ENCODE results near the gene KCNC1.

Gene KCNC1

DNA sequence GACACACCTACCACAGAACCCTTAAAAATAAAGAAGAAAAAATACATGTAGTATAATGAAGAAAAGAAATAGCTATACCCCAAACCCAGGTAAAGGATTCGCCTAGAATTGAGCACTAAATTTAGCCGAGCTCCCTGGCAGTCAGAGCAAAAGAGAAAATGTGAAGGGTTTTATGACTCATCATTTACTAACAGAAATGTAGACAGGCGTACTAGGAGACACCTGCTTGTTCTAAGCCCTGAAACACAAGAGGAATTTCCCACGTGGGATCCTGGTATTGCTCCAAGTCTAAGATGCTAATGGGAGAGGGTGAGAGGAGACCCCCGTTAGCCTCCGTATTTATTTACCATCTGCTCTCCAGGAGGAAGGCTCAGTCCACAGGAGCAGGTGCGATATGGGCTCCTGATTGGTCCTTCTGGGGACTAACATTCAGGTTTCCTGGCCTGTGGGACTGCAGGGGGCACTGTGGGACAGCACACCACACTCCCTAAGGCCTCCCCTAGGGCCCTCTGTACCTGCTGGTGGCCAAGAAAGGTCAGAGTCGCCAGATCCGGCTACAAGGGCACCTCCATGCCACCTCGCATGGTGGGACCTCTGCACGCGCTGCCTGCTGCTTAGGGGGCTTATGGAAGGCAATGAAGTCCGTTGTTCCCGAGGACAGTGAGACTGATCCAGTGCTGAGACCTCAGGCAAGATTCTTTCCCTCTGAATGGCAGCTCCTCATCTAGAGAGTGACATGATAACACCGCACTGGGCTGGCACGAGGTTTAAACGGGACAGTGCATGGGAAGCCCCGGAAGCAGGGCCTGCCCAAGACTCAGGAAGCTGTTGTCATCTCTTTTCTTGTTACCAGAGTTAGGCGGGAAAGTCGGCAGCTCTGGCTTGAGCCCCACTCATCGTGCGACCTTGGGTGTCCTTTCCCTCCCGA is 25.8 kb downstream of the KCNC1 start:
- DNase-seq, result peak; percentile 88

DNA sequence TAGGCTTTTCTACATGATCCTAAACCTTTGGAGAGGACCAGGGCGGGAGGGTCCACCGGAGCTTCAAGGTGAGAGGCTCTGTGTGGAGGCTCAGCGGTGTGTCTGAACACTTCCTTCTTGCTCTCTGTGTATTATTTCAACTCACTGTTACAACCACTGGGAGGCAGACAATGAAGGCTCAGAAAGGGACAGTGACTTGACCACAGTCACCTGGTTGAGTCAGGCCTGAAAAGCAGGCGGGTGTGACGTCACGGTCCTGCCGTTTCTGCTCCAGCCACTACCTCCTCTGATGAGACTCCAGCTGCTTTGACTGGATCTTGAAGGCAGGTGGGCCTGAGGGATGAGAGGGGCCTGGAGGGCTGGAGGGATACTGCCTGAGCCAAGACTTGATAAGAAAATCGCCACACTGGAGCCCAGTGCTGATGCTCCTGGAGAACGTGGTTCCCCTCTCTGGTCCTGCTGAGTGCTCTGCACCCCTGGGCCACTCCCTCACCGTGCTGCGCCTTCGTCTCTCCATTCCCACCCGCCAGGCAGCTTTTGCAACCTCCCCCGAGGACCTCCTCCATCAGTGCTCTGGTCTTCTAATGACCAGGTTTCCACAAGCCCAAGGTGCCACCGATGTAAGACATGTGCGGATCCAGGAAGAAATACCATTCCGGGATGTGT is 27.9 kb downstream of the KCNC1 start:
- DNase-seq, result no peak

DNA sequence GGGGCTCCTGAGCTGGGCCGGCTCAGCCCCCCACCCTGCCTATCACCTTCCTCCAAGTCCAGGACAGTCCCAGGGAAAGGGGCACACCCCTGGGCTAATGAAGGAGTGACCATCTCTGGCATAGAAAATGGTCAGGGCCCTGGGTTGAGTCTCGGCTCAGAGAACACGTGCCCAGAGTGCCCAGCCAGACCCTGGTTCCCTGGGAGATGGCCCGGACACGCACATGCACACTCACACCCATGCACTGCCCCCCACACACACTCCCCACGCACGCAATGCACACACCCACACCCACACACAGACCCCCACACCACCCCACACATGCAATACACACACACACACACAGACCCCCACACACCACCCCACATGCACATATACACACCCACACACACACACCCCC is 28.7 kb downstream of the KCNC1 start:
- DNase-seq, result no peak

DNA sequence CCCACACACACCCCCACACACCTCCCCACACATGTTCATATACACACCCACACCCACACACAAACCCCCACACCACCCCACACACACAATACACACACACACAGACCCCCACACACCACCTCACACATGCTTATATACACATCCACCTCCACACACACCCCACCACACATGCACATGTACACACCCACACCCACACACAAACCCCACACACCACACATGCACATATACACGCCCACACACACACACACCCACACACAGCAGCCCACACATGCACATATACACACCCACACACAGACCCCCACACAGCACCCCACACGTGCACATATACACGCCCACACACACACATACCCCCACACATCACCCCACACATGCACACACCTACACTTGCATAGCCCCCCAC is 29.1 kb downstream of the KCNC1 start:
- no peak for DNase-seq

DNA sequence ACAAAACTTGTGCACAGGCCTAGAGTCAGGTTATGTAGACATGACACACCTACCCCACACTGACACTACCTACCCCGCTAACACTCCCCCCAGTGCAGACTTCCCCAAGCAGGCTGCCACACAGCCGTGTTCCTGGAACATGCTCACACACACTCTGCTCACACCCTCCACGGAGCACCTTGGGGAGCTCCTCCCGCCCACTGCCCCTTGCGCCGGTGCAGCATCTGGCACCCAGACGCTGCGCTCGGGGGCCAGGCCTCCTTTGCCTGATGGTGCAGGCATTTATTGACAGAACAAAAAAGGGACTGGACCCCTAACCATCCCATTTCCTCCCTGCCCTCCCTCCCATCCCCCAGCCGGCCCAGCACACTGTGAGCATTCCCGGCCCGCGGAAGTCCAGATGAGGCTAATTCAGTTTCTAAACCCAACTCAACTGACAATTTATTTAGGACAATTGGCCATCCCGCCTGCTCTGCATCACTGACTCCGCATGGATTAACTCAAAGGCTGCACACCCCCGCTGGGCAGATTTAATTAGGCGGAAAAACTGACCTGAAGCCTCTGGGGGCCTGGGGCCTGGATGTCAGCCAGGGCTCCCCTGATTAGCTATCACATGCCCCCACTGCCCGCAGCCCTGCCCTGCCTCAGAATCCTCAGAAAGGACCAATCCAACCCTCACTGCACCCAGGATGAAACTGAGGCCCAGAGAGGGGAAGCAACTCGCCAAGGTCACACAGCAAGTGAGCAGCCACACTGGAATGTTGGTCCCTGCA is 30.1 kb downstream of the KCNC1 start:
- no peak for DNase-seq

DNA sequence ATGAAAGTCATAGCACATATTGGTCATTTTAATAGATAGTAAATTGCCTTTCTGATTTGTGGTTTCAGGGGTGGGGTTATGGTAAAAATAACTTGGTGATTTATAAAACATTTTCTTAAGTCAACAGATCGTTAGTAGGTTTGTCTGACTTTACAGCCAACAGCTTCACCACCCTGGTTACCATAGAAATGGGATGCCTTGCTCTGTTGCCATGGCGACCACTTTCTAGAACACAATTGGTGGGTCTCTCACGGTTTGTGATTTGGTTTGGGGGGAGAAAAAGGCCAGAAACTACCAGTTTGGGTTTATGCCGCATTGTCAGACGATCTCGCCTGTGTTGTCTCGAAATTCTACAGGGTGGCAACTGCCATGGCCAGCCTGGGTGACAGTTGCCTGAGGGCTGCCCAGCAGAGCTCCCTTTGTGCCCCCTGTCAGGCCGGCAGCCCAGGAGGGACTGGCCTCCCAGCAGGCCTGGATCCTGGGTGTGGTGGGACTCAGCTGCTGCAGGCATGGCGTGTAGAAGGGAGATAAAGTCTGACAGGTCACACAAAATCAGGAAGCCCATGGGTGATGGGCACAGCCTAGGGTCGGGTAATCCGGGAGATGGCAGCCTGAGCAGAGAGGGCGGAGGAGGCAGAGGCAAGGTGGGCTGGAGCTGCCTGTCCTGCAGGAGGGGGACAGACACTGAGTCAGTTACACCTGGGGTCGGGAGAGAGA is 30.9 kb downstream of the KCNC1 start:
- no peak for DNase-seq

DNA sequence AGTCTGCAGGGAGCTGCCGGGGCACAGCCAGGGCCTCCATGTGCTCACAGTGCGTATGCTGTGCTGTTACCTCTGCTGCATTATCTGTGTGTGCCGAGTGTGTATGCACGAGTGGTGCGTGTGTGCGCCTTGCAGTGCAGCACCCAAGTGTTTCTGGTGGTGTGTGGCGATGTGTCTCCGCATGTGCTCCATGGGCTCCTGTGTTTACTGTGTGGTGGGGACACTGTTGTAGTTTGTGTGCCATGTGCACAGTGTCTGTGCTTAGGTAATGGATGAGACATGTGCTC is 31.4 kb downstream of the KCNC1 start:
- DNase-seq, result no peak

DNA sequence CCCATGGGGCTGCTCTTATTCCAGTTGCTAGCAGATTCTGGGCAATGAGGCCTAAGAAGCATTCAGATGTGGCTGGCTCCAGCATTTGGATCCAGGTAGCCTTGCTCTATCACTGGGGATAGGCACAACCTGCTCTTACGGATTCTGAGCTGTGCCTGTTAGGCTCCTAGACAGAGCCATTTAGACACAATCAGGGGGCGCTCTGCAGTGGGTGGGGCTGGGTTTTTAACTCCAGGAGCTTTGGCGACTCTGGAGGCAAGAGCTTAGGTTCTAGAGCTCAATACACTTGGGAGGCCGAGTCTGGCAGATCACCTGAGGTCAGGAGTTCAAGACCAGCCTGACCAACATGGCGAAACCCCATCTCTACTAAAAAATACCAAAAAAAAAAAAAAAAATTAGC is 32.0 kb downstream of the KCNC1 start:
- DNase-seq, result no peak

DNA sequence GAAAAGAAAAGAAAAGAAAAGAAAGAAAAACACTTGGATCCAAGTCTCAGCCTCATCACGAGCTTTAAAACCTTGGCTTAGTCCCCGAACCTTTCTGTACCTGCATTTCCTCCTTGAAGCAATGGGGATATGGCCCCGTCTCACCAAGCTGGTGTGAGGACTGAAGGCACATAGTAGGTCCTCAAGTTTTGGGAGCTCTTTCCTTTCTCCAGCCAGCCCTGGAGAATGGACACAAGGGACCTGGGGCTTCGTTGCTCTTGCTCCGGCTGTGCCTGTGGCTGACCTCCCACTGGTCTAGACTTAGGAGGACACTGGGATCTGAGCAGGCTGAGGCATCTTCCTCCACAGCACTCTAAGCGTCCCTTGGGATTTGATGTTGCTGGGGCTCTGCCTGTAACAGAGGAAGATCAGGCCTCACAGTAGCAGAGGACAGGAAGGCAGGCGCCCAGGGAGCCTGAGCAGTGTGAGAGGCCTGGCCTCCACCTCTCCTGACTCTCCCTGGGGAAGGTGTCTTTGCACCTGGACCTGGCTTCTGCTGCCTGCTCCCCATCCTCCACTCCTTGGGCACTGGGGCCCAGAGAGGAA is 32.8 kb downstream of the KCNC1 start:
- no peak for DNase-seq

DNA sequence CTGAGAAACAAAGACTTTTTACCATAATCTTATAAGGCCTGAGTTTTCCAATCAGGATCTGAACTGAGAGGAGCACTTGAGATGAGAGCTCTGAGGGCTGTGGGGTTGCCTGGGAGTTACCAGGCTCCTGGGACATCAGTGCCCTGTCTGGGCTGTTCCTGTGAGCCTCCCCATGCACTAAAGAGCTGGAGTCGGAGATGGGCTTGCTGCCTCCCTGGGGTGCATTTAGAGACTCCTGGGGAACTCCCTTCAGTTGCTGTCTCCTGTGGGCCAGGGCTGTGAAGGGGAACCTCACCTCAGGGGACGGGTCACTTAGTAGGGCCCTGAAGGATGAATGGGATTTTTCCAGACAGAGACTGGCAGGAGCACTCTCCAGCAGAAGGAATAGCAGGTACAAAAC is 33.3 kb downstream of the KCNC1 start:
- no peak for DNase-seq

DNA sequence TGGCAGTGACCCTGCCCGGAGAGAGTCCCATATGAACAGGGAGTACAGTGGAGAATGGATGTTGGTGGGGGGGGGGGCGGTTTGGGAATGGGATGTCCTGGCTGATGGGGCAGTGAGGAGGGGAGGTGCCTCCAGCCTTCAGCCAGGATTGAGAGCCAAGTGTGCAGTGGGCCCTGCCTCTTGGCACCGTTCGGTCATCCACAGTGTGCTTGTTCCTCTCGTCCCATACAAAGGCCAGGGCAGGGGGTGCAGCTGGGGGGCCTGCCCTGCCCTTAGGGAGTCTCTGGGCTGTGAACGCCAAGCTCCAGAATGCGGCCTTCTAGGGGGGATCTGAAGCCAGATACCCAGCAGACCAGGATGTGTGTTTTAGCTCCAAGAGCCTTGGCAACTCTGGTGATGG is 34.0 kb downstream of the KCNC1 start:
- DNase-seq, result no peak

DNA sequence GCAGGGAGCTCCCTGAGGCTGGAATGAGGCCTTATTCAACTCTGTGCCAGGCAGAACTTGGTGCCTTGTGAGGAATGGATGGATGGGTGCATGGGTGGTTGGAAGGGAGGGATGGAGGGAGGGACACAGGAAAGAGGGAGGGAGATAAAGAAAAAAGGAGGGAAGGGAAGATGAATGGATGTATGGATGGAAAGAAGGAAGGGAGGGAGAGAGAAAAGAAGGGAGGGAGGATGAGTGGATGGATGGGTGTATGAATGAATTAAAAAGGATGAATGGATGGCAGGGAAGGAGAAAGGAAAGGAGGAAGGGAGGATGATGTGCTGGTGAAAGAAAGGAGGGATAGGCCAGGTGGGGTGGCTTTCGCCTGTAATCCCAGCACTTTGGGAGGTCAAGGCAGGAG is 34.6 kb downstream of the KCNC1 start:
- DNase-seq, result no peak

DNA sequence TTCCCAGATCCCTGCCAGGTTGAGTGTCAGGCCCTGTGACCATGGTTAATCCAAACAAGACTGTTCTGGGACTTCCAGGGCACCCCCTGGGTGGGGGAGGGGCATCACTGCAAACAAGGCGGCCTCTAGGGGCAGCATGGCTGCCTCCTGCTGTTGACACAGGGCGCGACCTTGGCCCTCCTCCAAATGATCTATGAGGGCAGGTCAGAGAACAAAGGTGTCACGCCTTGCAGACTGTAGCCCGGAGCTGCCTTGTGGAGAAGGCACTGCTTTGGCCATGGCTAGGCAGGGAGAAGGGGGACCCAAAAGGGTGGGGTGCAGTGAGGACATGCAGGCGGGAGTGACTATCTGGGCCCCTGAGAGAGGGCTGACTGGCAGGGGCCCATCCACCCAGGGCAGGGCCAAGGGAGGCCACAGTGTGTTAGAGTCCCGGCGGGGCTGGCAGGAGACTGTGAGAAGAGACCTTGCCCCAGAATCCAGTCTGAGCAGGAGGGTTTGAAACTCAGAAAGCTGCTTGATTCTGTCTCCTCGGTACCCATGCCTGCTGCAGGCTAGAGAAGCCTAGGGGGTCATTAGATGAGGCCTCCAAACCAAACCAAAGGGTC is 35.6 kb downstream of the KCNC1 start:
- no peak for DNase-seq

DNA sequence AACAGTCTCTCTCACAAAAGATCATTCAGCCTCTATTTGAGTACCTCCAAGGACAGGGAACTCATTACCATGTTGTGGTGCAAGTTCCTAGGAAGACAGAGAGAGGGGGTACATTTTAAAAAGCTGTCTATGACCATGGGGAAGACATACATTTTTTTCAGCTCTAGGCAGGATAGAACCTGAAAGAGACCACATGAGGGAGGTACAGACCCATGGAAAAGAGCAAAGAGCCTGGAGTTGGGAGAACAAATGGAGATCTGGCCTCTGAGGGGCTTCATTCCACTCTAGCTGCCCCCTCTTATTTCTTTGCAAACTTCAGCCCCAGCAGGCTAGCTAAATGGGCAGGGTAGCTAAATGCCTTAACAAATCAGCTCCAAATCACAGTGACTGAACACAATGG is 36.3 kb downstream of the KCNC1 start:
- no peak for DNase-seq

DNA sequence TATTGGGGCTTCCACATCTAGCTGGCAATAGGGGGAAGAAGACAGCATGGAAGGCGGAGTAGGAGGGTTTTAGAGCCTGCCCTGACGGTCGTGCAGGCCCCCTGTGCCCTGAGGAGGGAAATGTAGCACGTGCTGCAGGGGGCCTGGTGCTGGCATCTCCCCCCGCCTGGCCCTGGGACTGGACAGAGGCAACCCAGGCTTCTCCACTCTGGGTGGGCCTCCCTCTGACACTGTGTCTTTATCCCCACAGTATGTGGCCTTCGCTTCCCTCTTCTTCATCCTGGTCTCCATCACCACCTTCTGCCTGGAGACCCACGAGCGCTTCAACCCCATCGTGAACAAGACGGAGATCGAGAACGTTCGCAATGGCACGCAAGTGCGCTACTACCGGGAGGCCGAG is 36.8 kb downstream of the KCNC1 start:
- no peak for DNase-seq

DNA sequence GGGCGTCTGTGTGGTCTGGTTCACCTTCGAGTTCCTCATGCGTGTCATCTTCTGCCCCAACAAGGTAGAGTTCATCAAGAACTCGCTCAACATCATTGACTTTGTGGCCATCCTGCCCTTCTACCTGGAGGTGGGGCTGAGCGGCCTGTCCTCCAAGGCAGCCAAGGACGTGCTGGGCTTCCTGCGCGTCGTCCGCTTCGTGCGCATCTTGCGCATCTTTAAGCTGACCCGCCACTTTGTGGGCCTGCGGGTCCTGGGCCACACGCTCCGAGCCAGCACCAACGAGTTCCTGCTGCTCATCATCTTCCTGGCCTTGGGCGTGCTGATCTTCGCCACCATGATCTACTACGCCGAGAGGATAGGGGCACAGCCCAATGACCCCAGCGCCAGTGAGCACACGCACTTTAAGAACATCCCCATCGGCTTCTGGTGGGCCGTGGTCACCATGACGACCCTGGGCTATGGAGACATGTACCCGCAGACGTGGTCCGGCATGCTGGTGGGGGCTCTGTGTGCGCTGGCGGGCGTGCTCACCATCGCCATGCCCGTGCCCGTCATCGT is 37.3 kb downstream of the KCNC1 start:
- no peak for DNase-seq

DNA sequence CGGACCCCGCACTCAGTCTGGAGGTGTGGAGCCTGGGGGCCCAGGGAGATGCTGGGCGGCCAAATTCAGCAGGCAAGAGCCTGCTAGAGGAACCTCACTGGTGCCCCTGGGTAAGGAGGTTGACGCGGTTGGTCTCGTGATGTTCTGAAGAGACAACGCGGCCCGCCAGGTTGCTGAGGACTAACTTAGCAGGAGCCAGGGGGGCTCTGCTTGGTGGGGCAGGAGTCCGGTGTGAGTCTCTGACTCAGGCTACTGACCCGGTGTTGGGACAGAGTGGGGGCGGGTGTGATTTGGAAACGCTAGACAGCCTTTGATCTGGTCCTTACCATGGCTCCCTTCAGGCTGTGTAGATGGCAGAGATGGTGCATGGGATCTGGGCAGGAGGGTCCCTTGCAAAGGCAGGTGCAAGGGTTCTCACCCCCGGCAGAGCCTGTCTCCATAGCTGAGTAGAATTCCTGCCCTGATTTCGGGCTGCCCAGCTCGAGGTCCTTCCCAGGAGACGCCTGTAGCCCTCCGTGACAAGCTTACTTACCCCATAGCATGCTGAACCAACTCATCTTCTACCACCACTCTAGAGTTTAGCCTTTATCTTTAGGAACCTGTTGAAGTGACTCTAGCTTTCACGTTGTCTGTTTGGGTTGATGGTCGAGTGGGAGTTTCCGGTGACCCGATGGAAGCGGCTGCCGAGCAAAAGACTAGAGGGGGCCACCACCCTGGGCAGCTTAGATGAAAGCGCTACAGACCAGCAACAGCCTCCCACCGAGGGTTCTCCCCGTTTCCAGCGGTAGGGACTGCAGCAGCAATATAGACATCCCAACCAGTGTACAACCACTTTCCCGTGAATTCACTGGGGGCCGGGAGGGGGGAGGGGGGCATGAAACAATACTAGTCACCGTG is 38.4 kb downstream of the KCNC1 start:
- DNase-seq, result no peak

DNA sequence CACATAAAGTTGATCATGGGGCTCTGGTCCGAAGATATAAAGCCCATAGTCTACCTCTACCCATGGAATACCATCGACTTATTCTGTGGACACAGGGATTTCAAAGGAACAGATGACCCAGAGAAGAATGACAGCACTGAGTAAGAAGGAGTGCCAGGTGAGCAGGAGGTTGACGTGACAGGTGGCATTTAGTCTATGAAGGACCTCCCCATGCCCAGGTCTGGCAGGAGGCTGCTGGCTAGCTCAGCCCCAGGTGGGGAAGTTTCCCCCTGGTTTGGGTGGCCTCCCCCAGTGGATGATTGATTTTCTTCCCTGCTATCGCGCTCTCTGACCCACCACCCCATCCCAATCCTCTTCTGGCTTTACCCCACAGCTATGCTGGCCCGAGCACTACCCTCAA is 39.1 kb downstream of the KCNC1 start:
- no peak for DNase-seq

DNA sequence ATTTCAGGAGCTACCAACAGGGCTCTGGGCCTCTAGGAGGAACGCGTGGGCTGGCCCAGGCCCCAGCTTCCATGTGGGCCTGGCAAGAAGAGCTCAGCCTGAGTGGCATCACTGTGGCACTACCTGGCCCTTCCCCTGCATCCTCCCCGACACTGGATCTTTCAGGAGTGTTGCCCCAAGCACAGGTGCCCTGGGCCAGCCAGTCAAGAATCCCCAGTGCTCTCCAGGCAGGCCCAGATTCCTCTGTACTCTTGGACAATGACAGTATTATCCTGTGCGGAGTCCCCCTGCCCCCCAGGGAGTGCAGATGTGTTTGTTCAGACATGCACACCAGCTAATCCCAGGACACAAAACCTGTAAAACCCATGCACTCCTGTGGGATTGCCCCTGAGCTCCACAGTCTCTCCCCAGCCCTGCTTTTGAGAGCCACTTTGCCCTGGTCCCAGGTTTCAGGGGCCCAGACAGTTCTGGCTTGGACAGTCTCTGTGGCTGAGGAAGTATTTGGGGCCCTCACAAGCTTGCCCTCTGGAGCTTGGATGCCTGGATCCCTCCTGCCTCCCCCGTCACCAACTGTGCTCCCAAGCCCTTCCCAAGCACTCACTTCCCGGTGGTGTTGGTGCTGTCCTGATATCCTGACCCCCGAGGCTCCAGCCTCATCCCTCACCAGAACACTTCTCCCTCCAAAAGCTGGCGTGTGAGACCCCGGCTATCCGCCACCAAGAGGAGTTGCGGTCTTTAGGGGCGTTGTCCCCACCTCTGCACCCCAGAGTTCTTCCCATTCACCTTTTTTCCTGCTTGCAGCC is 39.9 kb downstream of the KCNC1 start:
- no peak for DNase-seq

DNA sequence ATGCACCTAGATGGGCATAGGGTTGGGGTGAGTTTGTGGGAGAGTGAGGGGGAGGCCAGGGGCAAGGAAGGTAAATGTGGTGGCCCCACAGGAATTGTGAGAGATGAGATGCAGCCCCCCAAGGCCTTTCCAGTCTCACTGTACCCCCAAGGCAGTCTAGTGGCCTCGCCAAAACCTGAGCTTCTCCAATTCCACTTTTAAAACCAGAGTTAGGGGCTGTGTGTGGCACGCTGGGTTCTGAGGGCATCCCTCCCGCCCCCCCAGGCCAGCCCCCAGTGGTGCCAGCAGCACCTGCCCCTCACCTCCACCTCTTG is 40.4 kb downstream of the KCNC1 start:
- DNase-seq, result no peak

Measured in islet precursor cell (in vitro differentiated cells).